Neural progenitor cell (in vitro differentiated cells): ENCODE results near the gene CIRBP.

Experiments used
- EZH2 ChIP-seq: fragments of 200-600 bp; sonication (generic); IDR thresholded peaks from 2 replicates; pipeline ENCODE4 v1.6.1; 2017; ENCODE audit warnings: antibody characterized with exemption, mild to moderate bottlenecking, moderate library complexity
- EZH2phosphoT487 ChIP-seq: fragments of 200-600 bp; sonication (generic); IDR thresholded peaks from 2 replicates; pipeline ENCODE4 v1.6.1; 2017; ENCODE audit warnings: antibody characterized with exemption
- TF ChIP-seq, protein P1 (sequence below): fragments of 200-600 bp; sonication (generic); IDR thresholded peaks from 2 replicates; pipeline ENCODE4 v1.5.1; 2017; ENCODE audit warnings: antibody characterized with exemption, mild to moderate bottlenecking

DNA sequence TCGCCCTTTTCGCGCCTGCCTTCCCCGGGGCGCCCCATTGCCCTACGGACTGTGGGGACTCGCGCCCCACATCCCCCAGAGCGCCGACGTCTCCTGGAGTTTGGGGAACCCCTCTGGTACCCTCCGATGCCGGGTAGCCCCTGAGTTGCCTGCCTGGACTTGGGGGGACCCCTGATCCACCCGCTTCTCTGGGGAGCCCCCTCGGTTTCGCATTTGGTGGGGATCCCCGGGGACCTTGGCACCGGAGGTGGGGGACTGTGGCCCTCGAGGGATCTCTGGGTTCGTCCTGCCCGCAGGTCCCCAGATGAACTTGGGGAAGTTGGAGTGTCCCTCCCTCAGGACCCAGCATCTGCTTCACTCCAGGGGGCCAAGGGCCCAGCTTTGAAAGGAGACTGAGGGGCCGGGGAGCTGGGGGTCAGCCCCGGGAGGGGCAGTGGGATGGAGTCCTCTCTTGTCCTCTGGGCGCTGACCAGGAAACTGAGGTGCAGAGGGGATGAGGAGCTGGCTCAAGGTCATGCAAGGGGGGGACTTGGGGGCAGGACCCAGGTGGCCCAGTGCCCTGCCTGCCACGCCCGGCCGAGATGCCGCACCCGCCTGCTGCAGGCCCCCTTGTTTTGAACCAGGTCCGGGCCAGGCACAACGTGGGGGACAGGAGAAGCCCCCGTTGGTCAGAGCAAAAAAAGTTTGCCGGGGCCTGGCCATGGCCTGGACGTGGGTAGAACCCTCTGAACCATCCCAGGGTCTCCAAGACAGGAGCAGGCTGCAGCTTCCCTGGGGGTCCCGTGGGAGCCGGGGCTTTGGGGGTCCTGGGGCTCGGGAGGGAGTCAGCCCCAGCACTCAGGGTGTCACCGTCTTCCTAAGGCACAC, 17.6 kb downstream of the CIRBP start:
- TF ChIP-seq, protein P1, sequence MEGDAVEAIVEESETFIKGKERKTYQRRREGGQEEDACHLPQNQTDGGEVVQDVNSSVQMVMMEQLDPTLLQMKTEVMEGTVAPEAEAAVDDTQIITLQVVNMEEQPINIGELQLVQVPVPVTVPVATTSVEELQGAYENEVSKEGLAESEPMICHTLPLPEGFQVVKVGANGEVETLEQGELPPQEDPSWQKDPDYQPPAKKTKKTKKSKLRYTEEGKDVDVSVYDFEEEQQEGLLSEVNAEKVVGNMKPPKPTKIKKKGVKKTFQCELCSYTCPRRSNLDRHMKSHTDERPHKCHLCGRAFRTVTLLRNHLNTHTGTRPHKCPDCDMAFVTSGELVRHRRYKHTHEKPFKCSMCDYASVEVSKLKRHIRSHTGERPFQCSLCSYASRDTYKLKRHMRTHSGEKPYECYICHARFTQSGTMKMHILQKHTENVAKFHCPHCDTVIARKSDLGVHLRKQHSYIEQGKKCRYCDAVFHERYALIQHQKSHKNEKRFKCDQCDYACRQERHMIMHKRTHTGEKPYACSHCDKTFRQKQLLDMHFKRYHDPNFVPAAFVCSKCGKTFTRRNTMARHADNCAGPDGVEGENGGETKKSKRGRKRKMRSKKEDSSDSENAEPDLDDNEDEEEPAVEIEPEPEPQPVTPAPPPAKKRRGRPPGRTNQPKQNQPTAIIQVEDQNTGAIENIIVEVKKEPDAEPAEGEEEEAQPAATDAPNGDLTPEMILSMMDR, result no peak
- TF ChIP-seq EZH2, result no peak
- no peak for TF ChIP-seq EZH2phosphoT487
